Hepatocyte (in vitro differentiated cells): ENCODE results near the gene VMAC. TPM values are rescaled to one million over a fixed set of nuclear protein-coding genes. Genes with fewer than 3 reads are reported as not detected.

Experiments used
- DNase-seq: peaks from one replicate; pipeline ENCODE4 v3.0.0-alpha.2; 2016; ENCODE audit warnings: low spot score
- H2AFZ ChIP-seq: fragments of 200-600 bp; sonication (generic); 2 replicates; pipeline ENCODE4 v1.6.0; 2016; ENCODE audit warnings: antibody characterized with exemption, mild to moderate bottlenecking
- H3K27ac ChIP-seq: fragments of 200-600 bp; sonication (generic); 2 replicates; pipeline ENCODE4 v1.5.1; 2016; ENCODE audit warnings: mild to moderate bottlenecking
- H3K27me3 ChIP-seq: fragments of 200-600 bp; sonication (generic); 2 replicates; pipeline ENCODE4 v1.6.1; 2016
- H3K36me3 ChIP-seq: fragments of 200-600 bp; sonication (generic); replicated peaks from 2 replicates; pipeline ENCODE4 v1.5.1; 2016; ENCODE audit warnings: low read depth; ENCODE audit not compliant: insufficient read depth
- H3K4me1 ChIP-seq: fragments of 200-600 bp; sonication (generic); 2 replicates; pipeline ENCODE4 v1.5.1; 2016; ENCODE audit warnings: mild to moderate bottlenecking, moderate library complexity; ENCODE audit not compliant: insufficient read depth
- H3K4me2 ChIP-seq: fragments of 200-600 bp; sonication (generic); 2 replicates; pipeline ENCODE4 v1.6.0; 2016
- H3K4me3 ChIP-seq: fragments of 200-600 bp; sonication (generic); 2 replicates; pipeline ENCODE4 v1.5.1; 2016; ENCODE audit warnings: mild to moderate bottlenecking
- H3K79me2 ChIP-seq: fragments of 200-600 bp; sonication (generic); 2 replicates; pipeline ENCODE4 v1.6.0; 2017; ENCODE audit warnings: mild to moderate bottlenecking
- H3K9me2 ChIP-seq: fragments of 200-600 bp; sonication (generic); replicated peaks from 2 replicates; pipeline ENCODE4 v1.6.0; 2017; ENCODE audit warnings: mild to moderate bottlenecking; ENCODE audit not compliant: insufficient read depth
- H3K9me3 ChIP-seq: fragments of 200-600 bp; sonication (generic); 2 replicates; pipeline ENCODE4 v1.5.1; 2016; ENCODE audit warnings: low read depth, mild to moderate bottlenecking
- H4K20me1 ChIP-seq: fragments of 200-600 bp; sonication (generic); 2 replicates; pipeline ENCODE4 v1.6.0; 2016; ENCODE audit warnings: mild to moderate bottlenecking; ENCODE audit not compliant: insufficient read depth, poor library complexity, severe bottlenecking
- CTCF ChIP-seq: fragments of 200-600 bp; sonication (generic); IDR thresholded peaks from 2 replicates; pipeline ENCODE4 v1.5.1; 2016; ENCODE audit warnings: antibody characterized with exemption, mild to moderate bottlenecking; ENCODE audit not compliant: poor library complexity
- EZH2 ChIP-seq: fragments of 200-600 bp; sonication (generic); IDR thresholded peaks from 2 replicates; pipeline ENCODE4 v1.6.1; 2016; ENCODE audit warnings: antibody characterized with exemption, mild to moderate bottlenecking, borderline replicate concordance
- EZH2phosphoT487 ChIP-seq: fragments of 200-600 bp; sonication (generic); IDR thresholded peaks from one replicate; pipeline ENCODE4 v1.6.1; 2018; ENCODE audit warnings: antibody characterized with exemption, mild to moderate bottlenecking, low read depth, moderate library complexity; ENCODE audit not compliant: unreplicated experiment, severe bottlenecking
- WGBS: methylation state at CpG from one replicate; pipeline ENCODE4 v1.1.6; 2016; ENCODE audit warnings: low lambda C conversion rate; ENCODE audit errors: missing lambda C conversion rate; 5-methylcytosine and 5-hydroxymethylcytosine counted together
- polyA plus RNA-seq: library from polyadenylated mRNA; unstranded; fragments of >200 nt; fragmentation: Nextera tagmentation; extraction: Ambion mirVana; gene quantifications from 2 replicates; pipeline ENCODE4 v1.2.1, GENCODE V29; 2016
- total RNA-seq: library from RNA; depleted of rRNA; stranded (reverse); fragments of >200 nt; gene quantifications from 2 replicates; pipeline ENCODE4 v1.2.3, GENCODE V29; 2014

The VMAC gene
- total and polyA plus RNA-seq, 2 experiments from 2014 or later = 4.5 to 5.9 TPM

DNA sequence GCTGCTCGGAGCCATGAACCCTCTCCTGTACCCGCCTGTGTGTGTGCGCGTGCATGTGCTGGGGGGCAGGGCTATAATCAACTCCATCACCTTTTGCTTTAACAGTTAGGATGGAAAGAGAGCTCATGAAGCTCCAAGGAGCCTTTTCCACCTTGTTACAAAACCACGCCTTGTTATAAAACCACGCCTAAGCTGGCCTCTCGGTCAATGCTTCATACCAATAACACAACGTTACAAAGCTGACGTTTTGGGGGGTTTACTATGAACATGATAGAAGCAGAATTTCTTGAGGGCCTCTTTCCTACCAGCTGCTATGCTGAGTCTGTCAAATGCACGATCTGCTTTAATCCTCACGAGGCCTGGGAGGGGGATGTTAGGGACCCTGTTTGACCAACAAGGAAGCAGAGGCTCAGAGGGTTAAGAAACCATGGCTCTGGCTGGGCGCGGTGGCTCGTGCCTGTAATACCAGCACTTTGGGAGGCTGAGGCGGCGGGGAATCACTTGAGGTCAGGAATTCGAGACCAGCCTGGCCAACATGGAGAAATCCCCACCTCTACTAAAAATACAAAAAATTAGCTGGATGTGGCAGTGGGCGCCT, 21.3 kb downstream of the VMAC start:
- no peak for DNase-seq
- H3K79me2 ChIP-seq = no peaks in the 10 kb centered on the region
- no peak for TF ChIP-seq EZH2
- no peak for TF ChIP-seq EZH2phosphoT487
- TF ChIP-seq CTCF = no peak
- H3K27me3 ChIP-seq = no peaks in the 10 kb centered on the region
- no peak overlapping the region for H3K4me2 ChIP-seq
- H3K4me1 ChIP-seq = peaks cover 27% of the 10 kb centered on the region
- no peaks in the 10 kb centered on the region for H3K36me3 ChIP-seq
- 93% methylated on average over 18 of the region's 18 CpGs for WGBS
- no peaks in the 10 kb centered on the region for H3K9me3 ChIP-seq
- H4K20me1 ChIP-seq = no peaks in the 10 kb centered on the region
- peak overlapping the region; percentile 80 for H3K27ac ChIP-seq
- H3K9me2 ChIP-seq = no peaks in the 10 kb centered on the region
- H3K4me3 ChIP-seq = no peak overlapping the region
- H2AFZ ChIP-seq = no peak overlapping the region

- H3K9me2 ChIP-seq = no peaks in the 10 kb centered on the region
- H3K36me3 ChIP-seq = no peaks in the 10 kb centered on the region
- no peak overlapping the region for H2AFZ ChIP-seq
- no peaks in the 10 kb centered on the region for H3K9me3 ChIP-seq
- H3K79me2 ChIP-seq = no peaks in the 10 kb centered on the region
- H3K4me2 ChIP-seq = no peak overlapping the region
- H3K27ac ChIP-seq = peak overlapping the region; percentile 80
- no peak overlapping the region for H3K4me3 ChIP-seq
- no peaks in the 10 kb centered on the region for H3K27me3 ChIP-seq
- DNase-seq = peak; percentile 60
- H3K4me1 ChIP-seq = peaks cover 27% of the 10 kb centered on the region
- H4K20me1 ChIP-seq = no peaks in the 10 kb centered on the region
- TF ChIP-seq CTCF (no peak), EZH2phosphoT487 (no peak), EZH2 (no peak)
- WGBS = 75% methylated on average over 14 of the region's 14 CpGs
Observed at GRCh38 chr19:5926641-5927440, 22.2 kb downstream of the VMAC start.

- Histone ChIP-seq H3K4me1 (peaks cover 27% of the 10 kb centered on the region), H3K4me2 (no peak overlapping the region), H3K79me2 (no peaks in the 10 kb centered on the region), H4K20me1 (no peaks in the 10 kb centered on the region), H3K36me3 (no peaks in the 10 kb centered on the region), H3K9me2 (no peaks in the 10 kb centered on the region), H2AFZ (no peak overlapping the region), H3K4me3 (no peak overlapping the region), H3K9me3 (no peaks in the 10 kb centered on the region), H3K27ac (peak overlapping the region; percentile 80), H3K27me3 (no peaks in the 10 kb centered on the region)
- DNase-seq = no peak
- WGBS = 90% methylated on average over 8 of the region's 8 CpGs
- TF ChIP-seq EZH2phosphoT487 (no peak), CTCF (no peak), EZH2 (no peak)
Observed at GRCh38 chr19:5927441-5927821, 22.8 kb downstream of the VMAC start.
